Effector memory CD8-positive, alpha-beta T cell (primary cell): Measurements from ENCODE around the gene SHISAL1.

ENCODE experiments used
- ATAC-seq: fragments of 150-1000 bp; cut with Tn5 transposase; replicated peaks from 2 replicates; pipeline ENCODE4 v1.10.0; 2021; ENCODE audit warnings: mild to moderate bottlenecking, moderate library complexity
- DNase-seq, 3 experiments: peaks; one replicate each; pipeline ENCODE4 v3.0.0; 2021
- H3K27ac Mint-ChIP-seq, 2 donors: one replicate each; pipeline ENCODE4 v1.8.0; 2022; ENCODE audit warnings: mild to moderate bottlenecking in 2 of 2, mixed read lengths in 2 of 2, moderate library complexity in 2 of 2
- H3K27me3 Mint-ChIP-seq, 2 donors: one replicate each; pipeline ENCODE4 v1.8.0; 2022; ENCODE audit warnings: mixed read lengths in 2 of 2
- H3K36me3 Mint-ChIP-seq: one replicate; pipeline ENCODE4 v1.8.0; 2022; ENCODE audit warnings: mild to moderate bottlenecking, moderate library complexity, mixed read lengths; ENCODE audit not compliant: insufficient read depth
- H3K4me1 Mint-ChIP-seq, 2 donors: one replicate each; pipeline ENCODE4 v1.8.0; 2022; ENCODE audit warnings: low read depth in 2 of 2, mixed read lengths in 2 of 2
- H3K4me3 Mint-ChIP-seq, 2 donors: one replicate each; pipeline ENCODE4 v1.8.0; 2022; ENCODE audit warnings: mild to moderate bottlenecking in 2 of 2, mixed read lengths in 2 of 2, moderate library complexity in 2 of 2
- H3K9me3 Mint-ChIP-seq, 2 donors: one replicate each; pipeline ENCODE4 v1.8.0; 2022; ENCODE audit warnings: mixed read lengths in 2 of 2

Gene SHISAL1

DNA sequence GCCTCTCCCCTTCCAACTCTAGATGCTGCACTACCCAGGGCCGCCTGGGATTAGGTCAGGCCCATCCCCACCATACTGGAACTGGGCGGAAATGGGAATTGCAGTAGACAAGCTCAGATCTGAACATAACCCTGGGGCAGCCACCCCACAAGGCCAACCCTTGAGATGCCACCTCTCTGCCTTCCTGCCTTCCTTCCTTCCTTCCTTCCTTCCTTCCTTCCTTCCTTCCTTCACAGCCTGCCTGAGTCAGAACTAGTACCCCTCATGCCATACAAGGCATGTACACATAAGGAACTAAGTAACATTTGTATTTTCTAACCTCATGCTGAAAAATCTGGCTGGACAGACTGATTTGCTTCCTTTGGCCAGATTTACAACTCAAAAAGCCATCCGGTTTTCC, 28.0 kb downstream of the SHISAL1 start:
- ATAC-seq (no peak), DNase-seq (no peak)
- no peaks in the 10 kb centered on the region for H3K9me3 Mint-ChIP-seq
- H3K4me3 Mint-ChIP-seq = no peak overlapping the region
- peaks cover 17 to 67% of the 10 kb centered on the region in 2 donors for H3K27me3 Mint-ChIP-seq
- H3K27ac Mint-ChIP-seq = no peak overlapping the region
- peaks cover 0 to 2% of the 10 kb centered on the region in 2 donors for H3K4me1 Mint-ChIP-seq
- H3K36me3 Mint-ChIP-seq = peaks cover 2% of the 10 kb centered on the region

- peak overlapping the region; percentile 38 to 46 for H3K27ac Mint-ChIP-seq
- peaks cover 0 to 2% of the 10 kb centered on the region in 2 donors for H3K4me1 Mint-ChIP-seq
- no peak for DNase-seq
- ATAC-seq = no peak
- H3K9me3 Mint-ChIP-seq = no peaks in the 10 kb centered on the region
- peaks cover 2% of the 10 kb centered on the region for H3K36me3 Mint-ChIP-seq
- H3K4me3 Mint-ChIP-seq = no peak overlapping the region
- peaks cover 11 to 76% of the 10 kb centered on the region in 2 donors for H3K27me3 Mint-ChIP-seq
These were observed 30.7 kb downstream of the SHISAL1 start for GRCh38 chr22:44281768-44282637.

- Mint-ChIP-seq H3K4me3 (no peak overlapping the region), H3K4me1 (peaks cover 0 to 2% of the 10 kb centered on the region in 2 donors), H3K27me3 (peaks cover 16 to 76% of the 10 kb centered on the region in 2 donors), H3K36me3 (peaks cover 2% of the 10 kb centered on the region), H3K9me3 (no peaks in the 10 kb centered on the region), H3K27ac (no peak overlapping the region)
- DNase-seq (no peak), ATAC-seq (no peak)
These were observed 32.0 kb downstream of the SHISAL1 start for GRCh38 chr22:44280665-44281188.

DNA sequence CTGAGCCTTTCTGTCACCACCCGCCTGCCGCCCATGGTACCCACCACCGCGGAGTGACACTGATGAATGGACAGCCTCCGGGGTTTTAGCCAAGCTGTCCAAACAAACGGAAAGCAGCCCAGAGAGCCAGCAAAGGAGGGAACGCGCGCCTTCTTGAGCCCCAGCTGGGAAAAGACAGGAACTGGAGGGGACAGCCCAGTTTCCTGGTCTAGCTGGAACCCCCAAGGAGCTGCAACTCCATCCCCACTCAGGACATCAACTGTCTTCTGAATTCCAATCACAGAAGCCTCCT, 33.7 kb downstream of the SHISAL1 start:
- Mint-ChIP-seq H3K27ac (no peak overlapping the region), H3K4me3 (no peak overlapping the region), H3K36me3 (no peaks in the 10 kb centered on the region), H3K4me1 (peaks cover 0 to 2% of the 10 kb centered on the region in 2 donors), H3K9me3 (no peaks in the 10 kb centered on the region), H3K27me3 (peaks cover 19 to 80% of the 10 kb centered on the region in 2 donors)
- no peak for DNase-seq
- no peak for ATAC-seq

DNA sequence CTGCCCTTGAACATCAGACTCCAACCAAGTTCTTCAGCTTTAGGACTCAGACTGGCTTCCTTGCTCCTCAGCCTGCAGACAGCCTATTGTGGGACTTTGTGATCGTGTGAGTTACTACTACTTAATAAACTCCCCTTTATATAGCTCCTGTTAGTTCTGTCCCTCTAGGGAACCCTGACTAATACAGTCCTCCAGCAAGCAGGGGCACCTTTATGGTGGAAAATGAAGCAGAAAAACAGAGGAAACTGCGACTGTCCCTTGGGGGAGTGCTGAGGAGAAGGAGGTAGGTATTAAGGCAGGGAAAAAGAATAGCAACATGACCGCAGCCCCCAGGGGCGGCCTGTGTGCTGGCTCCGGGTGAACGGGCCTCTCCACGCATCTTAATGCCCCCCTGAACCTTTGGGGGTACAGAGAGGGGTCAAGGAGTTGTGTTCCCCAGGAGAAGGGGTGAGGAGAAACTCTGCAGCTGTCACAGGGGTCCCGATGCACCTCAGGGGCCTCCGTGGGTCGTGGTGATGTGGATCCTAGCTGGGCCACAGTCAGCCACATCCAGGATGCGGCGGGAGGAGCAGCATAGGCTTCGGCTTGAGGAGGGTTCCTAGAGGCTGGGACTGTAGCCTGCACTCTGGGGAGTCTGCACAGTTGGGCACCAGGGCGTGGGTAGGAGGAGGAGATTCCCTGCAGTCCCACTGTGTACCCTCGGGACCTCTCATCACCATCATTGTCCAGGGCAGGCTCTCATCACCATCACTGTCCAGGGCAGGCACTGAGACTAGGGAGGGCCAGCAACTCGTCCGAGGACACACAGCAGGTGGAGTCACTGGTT, 34.3 kb downstream of the SHISAL1 start:
- no peaks in the 10 kb centered on the region for H3K36me3 Mint-ChIP-seq
- no peak overlapping the region for H3K4me3 Mint-ChIP-seq
- ATAC-seq (no peak), DNase-seq (no peak)
- peak overlapping the region in 1 of 2 donors; percentile 15 for H3K27ac Mint-ChIP-seq
- H3K9me3 Mint-ChIP-seq = no peaks in the 10 kb centered on the region
- peaks cover 19 to 76% of the 10 kb centered on the region in 2 donors for H3K27me3 Mint-ChIP-seq
- H3K4me1 Mint-ChIP-seq = peaks cover 0 to 2% of the 10 kb centered on the region in 2 donors

DNA sequence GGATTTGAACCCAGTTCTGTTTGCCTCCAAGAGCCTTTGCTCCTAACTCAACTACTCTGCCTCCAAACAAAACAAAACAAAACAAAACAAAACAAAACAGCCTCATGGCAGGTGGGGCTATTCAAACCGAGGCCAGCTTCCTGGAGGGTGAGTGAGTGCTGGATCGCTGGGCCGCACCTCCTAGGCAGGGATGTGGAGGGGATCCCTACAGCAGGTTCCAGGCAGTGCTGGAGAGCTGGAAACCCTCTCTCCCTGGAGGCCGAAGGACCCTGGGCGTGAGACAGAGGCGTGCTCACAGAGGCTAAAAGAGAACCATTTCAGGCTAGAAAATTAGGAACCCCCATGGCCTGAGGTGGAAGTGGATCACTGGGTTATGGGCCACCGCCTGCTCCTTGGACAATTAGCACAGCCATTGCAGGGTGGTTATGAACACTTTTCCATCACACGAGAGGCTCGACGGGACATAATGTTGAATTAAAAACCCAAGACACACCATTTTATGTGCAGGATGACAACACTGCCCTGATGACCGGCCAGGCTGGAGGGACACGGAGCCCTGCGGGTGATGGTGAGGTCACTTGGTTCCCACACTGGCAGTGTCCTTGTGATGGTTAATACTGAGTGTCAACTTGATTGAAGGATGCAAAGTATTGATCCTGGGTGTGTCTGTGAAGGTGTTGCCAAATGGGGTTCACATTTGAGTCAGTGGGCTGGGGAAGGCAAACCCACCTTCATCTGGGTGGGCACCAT, 35.2 kb downstream of the SHISAL1 start:
- Mint-ChIP-seq H3K36me3 (no peaks in the 10 kb centered on the region), H3K4me3 (no peak overlapping the region), H3K9me3 (no peaks in the 10 kb centered on the region), H3K4me1 (peaks cover 0 to 2% of the 10 kb centered on the region in 2 donors), H3K27me3 (peaks cover 19 to 67% of the 10 kb centered on the region in 2 donors), H3K27ac (no peak overlapping the region)
- DNase-seq = no peak
- no peak for ATAC-seq

- no peaks in the 10 kb centered on the region for H3K9me3 Mint-ChIP-seq
- DNase-seq = no peak
- no peak overlapping the region for H3K27ac Mint-ChIP-seq
- no peaks in the 10 kb centered on the region for H3K36me3 Mint-ChIP-seq
- peaks cover 19 to 62% of the 10 kb centered on the region in 2 donors for H3K27me3 Mint-ChIP-seq
- ATAC-seq = no peak
- H3K4me1 Mint-ChIP-seq = no peaks in the 10 kb centered on the region
- H3K4me3 Mint-ChIP-seq = no peak overlapping the region
These were observed 35.9 kb downstream of the SHISAL1 start for GRCh38 chr22:44276706-44277356.

DNA sequence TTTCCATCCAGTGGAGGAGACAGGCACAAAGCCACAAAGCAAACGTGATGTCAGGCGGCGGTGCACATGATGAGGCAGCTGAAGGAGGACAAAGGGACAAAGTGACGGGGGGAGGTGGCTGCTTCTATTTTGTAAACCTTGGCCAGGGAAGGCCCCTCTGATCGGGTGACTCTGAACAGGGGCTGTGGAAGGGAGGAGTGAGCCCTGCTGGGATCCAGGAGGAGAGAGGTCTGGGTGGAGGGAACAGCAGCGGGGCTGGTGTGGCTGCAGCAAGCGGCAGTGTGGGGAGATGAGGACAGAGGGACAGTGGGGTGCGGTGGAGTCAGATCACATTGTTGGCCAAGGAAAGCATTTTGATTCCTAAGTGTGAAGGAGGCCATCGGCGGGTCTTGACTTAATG, 36.7 kb downstream of the SHISAL1 start:
- no peaks in the 10 kb centered on the region for H3K36me3 Mint-ChIP-seq
- H3K4me3 Mint-ChIP-seq = no peak overlapping the region
- no peaks in the 10 kb centered on the region for H3K9me3 Mint-ChIP-seq
- H3K27ac Mint-ChIP-seq = no peak overlapping the region
- DNase-seq (no peak), ATAC-seq (no peak)
- peaks cover 19 to 55% of the 10 kb centered on the region in 2 donors for H3K27me3 Mint-ChIP-seq
- H3K4me1 Mint-ChIP-seq = no peaks in the 10 kb centered on the region

DNA sequence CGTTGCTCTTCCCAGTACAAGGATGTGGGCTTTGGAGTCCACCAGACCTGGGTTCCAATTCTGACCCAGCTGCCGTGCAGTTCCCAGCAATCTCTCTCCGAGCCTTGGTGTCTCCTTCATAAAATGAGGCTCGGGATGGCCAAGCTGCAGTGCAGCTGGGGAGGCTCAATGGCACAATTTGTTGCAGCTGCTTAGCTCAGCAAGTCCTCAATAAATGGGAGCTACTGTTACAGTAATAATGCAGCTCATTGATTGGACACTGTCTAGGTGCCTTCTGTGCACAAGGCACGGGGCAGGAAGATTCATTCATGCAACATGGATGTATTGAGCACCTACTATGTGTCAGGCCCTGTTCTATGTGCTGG, 37.1 kb downstream of the SHISAL1 start:
- no peak for ATAC-seq
- Mint-ChIP-seq H3K27ac (no peak overlapping the region), H3K9me3 (no peaks in the 10 kb centered on the region), H3K4me3 (no peak overlapping the region), H3K27me3 (peaks cover 19 to 51% of the 10 kb centered on the region in 2 donors), H3K36me3 (no peaks in the 10 kb centered on the region), H3K4me1 (no peaks in the 10 kb centered on the region)
- DNase-seq = no peak

DNA sequence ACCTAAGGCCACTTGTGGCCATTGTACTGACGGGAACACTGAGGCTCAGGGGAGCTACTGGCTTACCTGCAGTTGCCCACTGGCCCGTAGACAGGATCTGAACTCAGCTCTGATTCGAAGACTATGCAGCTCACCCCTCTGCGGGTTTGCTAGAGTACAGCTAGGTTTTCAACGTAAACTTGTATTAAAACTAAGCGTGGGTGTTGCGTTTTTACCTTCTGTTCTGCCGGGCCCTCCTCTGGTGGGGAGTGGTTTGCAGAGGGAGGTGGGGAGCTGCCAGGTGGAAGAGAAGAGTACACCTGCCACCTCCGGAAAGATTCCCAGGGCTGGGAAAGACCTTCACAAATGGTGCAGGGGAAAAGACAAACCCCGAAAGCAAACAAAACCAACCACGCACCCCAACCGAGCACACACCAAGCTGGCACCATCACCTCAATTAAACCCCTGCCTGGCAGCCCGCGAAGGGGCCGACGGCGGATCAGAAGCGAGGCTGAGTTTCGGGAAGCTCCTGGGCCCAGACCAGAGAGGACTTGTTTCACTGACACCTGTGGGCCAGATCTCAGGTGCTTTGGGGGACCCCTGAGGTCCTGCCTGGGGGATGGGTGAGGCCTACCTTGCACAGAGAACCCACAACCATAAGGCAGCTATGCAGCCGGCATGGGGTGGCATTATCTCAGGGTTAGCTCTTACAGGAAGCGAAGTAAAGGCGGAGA, 37.7 kb downstream of the SHISAL1 start:
- ATAC-seq = no peak
- Mint-ChIP-seq H3K9me3 (no peaks in the 10 kb centered on the region), H3K4me1 (no peaks in the 10 kb centered on the region), H3K4me3 (no peak overlapping the region), H3K27me3 (peaks cover 21 to 46% of the 10 kb centered on the region in 2 donors), H3K27ac (no peak overlapping the region), H3K36me3 (no peaks in the 10 kb centered on the region)
- DNase-seq = no peak

- H3K4me3 Mint-ChIP-seq = no peak overlapping the region
- H3K27me3 Mint-ChIP-seq = peaks cover 24 to 27% of the 10 kb centered on the region in 2 donors
- ATAC-seq (no peak), DNase-seq (no peak)
- H3K36me3 Mint-ChIP-seq = no peaks in the 10 kb centered on the region
- H3K27ac Mint-ChIP-seq = no peak overlapping the region
- H3K9me3 Mint-ChIP-seq = no peaks in the 10 kb centered on the region
- H3K4me1 Mint-ChIP-seq = no peaks in the 10 kb centered on the region
These were observed 39.6 kb downstream of the SHISAL1 start for GRCh38 chr22:44273175-44273574.

- no peaks in the 10 kb centered on the region for H3K9me3 Mint-ChIP-seq
- no peak overlapping the region for H3K27ac Mint-ChIP-seq
- no peaks in the 10 kb centered on the region for H3K36me3 Mint-ChIP-seq
- ATAC-seq (no peak), DNase-seq (no peak)
- H3K4me3 Mint-ChIP-seq = no peak overlapping the region
- H3K27me3 Mint-ChIP-seq = peaks cover 24 to 27% of the 10 kb centered on the region in 2 donors
- no peaks in the 10 kb centered on the region for H3K4me1 Mint-ChIP-seq
These were observed 40.4 kb downstream of the SHISAL1 start for GRCh38 chr22:44272401-44272771.
